OCI-LY7 (cell line): Measurements from ENCODE around the gene THTPA.

ENCODE experiments used
- EZH2phosphoT487 ChIP-seq: fragments of 200-600 bp; sonication (generic); IDR thresholded peaks from 2 replicates; pipeline ENCODE4 v1.6.1; 2018; ENCODE audit warnings: low read depth, borderline replicate concordance, mild to moderate bottlenecking, mixed run types, antibody characterized with exemption, low read length, moderate library complexity, mixed read lengths
- TF ChIP-seq, protein P1 (sequence below): fragments of 200-600 bp; sonication (generic); conservative IDR thresholded peaks from 2 replicates; pipeline ENCODE4 v1.5.1; 2014; ENCODE audit warnings: mild to moderate bottlenecking, antibody characterized with exemption, low read length, moderate library complexity, mixed read lengths

DNA sequence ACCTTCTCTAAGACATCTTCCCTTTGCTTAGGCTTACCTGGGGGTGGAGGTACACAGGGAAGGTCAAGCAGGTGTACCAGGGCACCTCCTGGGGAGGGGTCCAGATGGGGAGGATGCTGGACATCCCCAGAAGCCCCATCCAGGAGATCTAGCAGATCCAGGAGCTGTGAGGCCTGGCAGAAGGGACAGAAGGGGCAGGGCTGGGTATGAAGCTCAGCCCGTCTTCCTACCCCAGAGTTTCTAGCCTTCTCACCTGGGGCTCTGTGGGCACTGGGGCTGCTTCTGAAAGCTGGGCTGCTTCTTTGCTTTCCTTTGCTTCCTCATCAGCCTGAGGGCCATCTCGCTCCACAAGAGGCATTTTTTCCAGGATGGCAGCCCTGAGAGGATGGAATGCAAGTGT lies 5.2 kb downstream of the THTPA start:
- TF ChIP-seq, protein P1, sequence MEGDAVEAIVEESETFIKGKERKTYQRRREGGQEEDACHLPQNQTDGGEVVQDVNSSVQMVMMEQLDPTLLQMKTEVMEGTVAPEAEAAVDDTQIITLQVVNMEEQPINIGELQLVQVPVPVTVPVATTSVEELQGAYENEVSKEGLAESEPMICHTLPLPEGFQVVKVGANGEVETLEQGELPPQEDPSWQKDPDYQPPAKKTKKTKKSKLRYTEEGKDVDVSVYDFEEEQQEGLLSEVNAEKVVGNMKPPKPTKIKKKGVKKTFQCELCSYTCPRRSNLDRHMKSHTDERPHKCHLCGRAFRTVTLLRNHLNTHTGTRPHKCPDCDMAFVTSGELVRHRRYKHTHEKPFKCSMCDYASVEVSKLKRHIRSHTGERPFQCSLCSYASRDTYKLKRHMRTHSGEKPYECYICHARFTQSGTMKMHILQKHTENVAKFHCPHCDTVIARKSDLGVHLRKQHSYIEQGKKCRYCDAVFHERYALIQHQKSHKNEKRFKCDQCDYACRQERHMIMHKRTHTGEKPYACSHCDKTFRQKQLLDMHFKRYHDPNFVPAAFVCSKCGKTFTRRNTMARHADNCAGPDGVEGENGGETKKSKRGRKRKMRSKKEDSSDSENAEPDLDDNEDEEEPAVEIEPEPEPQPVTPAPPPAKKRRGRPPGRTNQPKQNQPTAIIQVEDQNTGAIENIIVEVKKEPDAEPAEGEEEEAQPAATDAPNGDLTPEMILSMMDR: no peak
- TF ChIP-seq EZH2phosphoT487: no peak
